Activated B cell treated with CpG ODN at 0.5 μM for 24 hours (primary cell): Measurements from ENCODE around the gene TSPAN12. TPM values are rescaled to one million over a fixed set of nuclear protein-coding genes. Genes with fewer than 3 reads are reported as not detected.

Experiments
- ATAC-seq: fragments of 200-7000 bp; cut with Tn5 transposase; one replicate; pipeline ENCODE4 v1.10.0; 2021; ENCODE audit warnings: low read depth, mild to moderate bottlenecking, moderate library complexity
- CTCF ChIA-PET: fragments of 350-600 bp; sonication (Branson Sonifier 250); formaldehyde crosslinking; loops from one replicate; lab custom pipeline; 2021; ENCODE audit warnings: antibody characterized with exemption; lab: Charles Lee
- POLR2A ChIA-PET: fragments of 350-600 bp; sonication (Branson Sonifier 250); formaldehyde crosslinking; loops from one replicate; lab custom pipeline; 2021; ENCODE audit warnings: antibody characterized with exemption; lab: Charles Lee
- DNase-seq: peaks from one replicate; pipeline ENCODE4 v3.0.0; 2022
- H3K27ac Mint-ChIP-seq: one replicate; pipeline ENCODE4 v1.8.0; 2020; ENCODE audit warnings: mixed read lengths
- H3K27me3 Mint-ChIP-seq: one replicate; pipeline ENCODE4 v1.8.0; 2021; ENCODE audit warnings: mixed read lengths
- H3K36me3 Mint-ChIP-seq: one replicate; pipeline ENCODE4 v1.8.0; 2021; ENCODE audit warnings: low read depth, mixed read lengths
- H3K4me1 Mint-ChIP-seq: one replicate; pipeline ENCODE4 v1.8.0; 2021; ENCODE audit warnings: mixed read lengths
- H3K4me3 Mint-ChIP-seq: one replicate; pipeline ENCODE4 v1.8.0; 2020; ENCODE audit warnings: mild to moderate bottlenecking, mixed read lengths
- H3K9me3 Mint-ChIP-seq: one replicate; pipeline ENCODE4 v1.8.0; 2020; ENCODE audit warnings: mixed read lengths
- CTCF ChIP-seq: fragments of 200-600 bp; IDR thresholded peaks from one replicate; pipeline ENCODE4 v1.8.0; 2022; ENCODE audit warnings: antibody characterized with exemption, mild to moderate bottlenecking
- intact Hi-C: fragments of 100-400 bp; cut with micrococcal nuclease; formaldehyde crosslinking; loops from one replicate; pipeline ENCODE4 v1.15.1; 2024
- total RNA-seq: library from RNA; stranded (reverse); gene quantifications from 2 replicates; pipeline ENCODE4 v1.2.3, GENCODE V29; 2022

Gene TSPAN12
- total RNA-seq, 1 donor from 2014 or later: not detected

GRCh38 chr7:120834726-120835125, 23.2 kb downstream of the TSPAN12 start:
- no peak overlapping the region for H3K27ac Mint-ChIP-seq
- ATAC-seq: no peak
- H3K4me3 Mint-ChIP-seq: no peak overlapping the region
- H3K9me3 Mint-ChIP-seq: no peaks in the 10 kb centered on the region
- H3K4me1 Mint-ChIP-seq: peaks cover 2% of the 10 kb centered on the region
- DNase-seq: no peak
- no peak for TF ChIP-seq CTCF
- intact Hi-C loops: no loop called here
- CTCF ChIA-PET: no interaction called here
- POLR2A ChIA-PET: no interaction called here
- H3K27me3 Mint-ChIP-seq: peaks cover 1% of the 10 kb centered on the region
- H3K36me3 Mint-ChIP-seq: no peaks in the 10 kb centered on the region

GRCh38 chr7:120833546-120833945, 24.4 kb downstream of the TSPAN12 start:
- H3K4me3 Mint-ChIP-seq: no peak overlapping the region
- no peak overlapping the region for H3K27ac Mint-ChIP-seq
- H3K27me3 Mint-ChIP-seq: peaks cover 4% of the 10 kb centered on the region
- H3K4me1 Mint-ChIP-seq: peaks cover 2% of the 10 kb centered on the region
- intact Hi-C loops: no loop called here
- CTCF ChIA-PET: interaction anchor here (1.3 kb wide), 1 partner anchor 28 kb away, joined by 3 read pairs; no protein-coding TSS in a partner anchor
- DNase-seq (no peak), ATAC-seq (no peak)
- POLR2A ChIA-PET: no interaction called here
- no peaks in the 10 kb centered on the region for H3K36me3 Mint-ChIP-seq
- H3K9me3 Mint-ChIP-seq: no peaks in the 10 kb centered on the region
- TF ChIP-seq CTCF: no peak

- Mint-ChIP-seq H3K4me3 (no peak overlapping the region), H3K27ac (no peak overlapping the region), H3K9me3 (no peaks in the 10 kb centered on the region), H3K27me3 (peaks cover 4% of the 10 kb centered on the region), H3K4me1 (peaks cover 2% of the 10 kb centered on the region), H3K36me3 (no peaks in the 10 kb centered on the region)
- POLR2A ChIA-PET: interaction anchor here (0.5 to 0.7 kb wide), 2 partner anchors 118 to 270 kb away, joined by 3 read pairs; partner anchors contain the start of gene ING3
- DNase-seq: no peak
- intact Hi-C loops: no loop called here
- ATAC-seq: no peak
- CTCF ChIA-PET: interaction anchor here (1.3 kb wide), 1 partner anchor 27 kb away, joined by 3 read pairs; no protein-coding TSS in a partner anchor
- TF ChIP-seq CTCF: no peak
These were observed 25.1 kb downstream of the TSPAN12 start for GRCh38 chr7:120832803-120833202.

- CTCF ChIA-PET: no interaction called here
- no peak for TF ChIP-seq CTCF
These were observed 26.7 kb downstream of the TSPAN12 start for GRCh38 chr7:120831260-120831659.

GRCh38 chr7:120829487-120829886, 28.5 kb downstream of the TSPAN12 start:
- no peak for ATAC-seq
- CTCF ChIA-PET: no interaction called here

More at GRCh38 chr7:120831260-120831659, 26.7 kb downstream of the TSPAN12 start:
- Mint-ChIP-seq H3K36me3 (no peaks in the 10 kb centered on the region), H3K27me3 (peaks cover 4% of the 10 kb centered on the region), H3K4me1 (no peaks in the 10 kb centered on the region), H3K9me3 (no peaks in the 10 kb centered on the region), H3K27ac (no peak overlapping the region), H3K4me3 (no peak overlapping the region)
- no peak for ATAC-seq
- POLR2A ChIA-PET: no interaction called here
- intact Hi-C loops: no loop called here
- no peak for DNase-seq

More at GRCh38 chr7:120829487-120829886, 28.5 kb downstream of the TSPAN12 start:
- Mint-ChIP-seq H3K9me3 (no peaks in the 10 kb centered on the region), H3K36me3 (no peaks in the 10 kb centered on the region), H3K4me3 (no peak overlapping the region), H3K4me1 (no peaks in the 10 kb centered on the region), H3K27me3 (peaks cover 4% of the 10 kb centered on the region), H3K27ac (no peak overlapping the region)
- no peak for TF ChIP-seq CTCF
- DNase-seq: no peak
- POLR2A ChIA-PET: no interaction called here
- intact Hi-C loops: no loop called here
